ENCODE data around the gene GSK3B. TPM values are rescaled to one million over a fixed set of nuclear protein-coding genes. Genes with fewer than 3 reads are reported as not detected.

GSK3B gene
- polyA plus RNA-seq, 3 donors: 16.2 to 20.6 (median 20.5) TPM

DNA sequence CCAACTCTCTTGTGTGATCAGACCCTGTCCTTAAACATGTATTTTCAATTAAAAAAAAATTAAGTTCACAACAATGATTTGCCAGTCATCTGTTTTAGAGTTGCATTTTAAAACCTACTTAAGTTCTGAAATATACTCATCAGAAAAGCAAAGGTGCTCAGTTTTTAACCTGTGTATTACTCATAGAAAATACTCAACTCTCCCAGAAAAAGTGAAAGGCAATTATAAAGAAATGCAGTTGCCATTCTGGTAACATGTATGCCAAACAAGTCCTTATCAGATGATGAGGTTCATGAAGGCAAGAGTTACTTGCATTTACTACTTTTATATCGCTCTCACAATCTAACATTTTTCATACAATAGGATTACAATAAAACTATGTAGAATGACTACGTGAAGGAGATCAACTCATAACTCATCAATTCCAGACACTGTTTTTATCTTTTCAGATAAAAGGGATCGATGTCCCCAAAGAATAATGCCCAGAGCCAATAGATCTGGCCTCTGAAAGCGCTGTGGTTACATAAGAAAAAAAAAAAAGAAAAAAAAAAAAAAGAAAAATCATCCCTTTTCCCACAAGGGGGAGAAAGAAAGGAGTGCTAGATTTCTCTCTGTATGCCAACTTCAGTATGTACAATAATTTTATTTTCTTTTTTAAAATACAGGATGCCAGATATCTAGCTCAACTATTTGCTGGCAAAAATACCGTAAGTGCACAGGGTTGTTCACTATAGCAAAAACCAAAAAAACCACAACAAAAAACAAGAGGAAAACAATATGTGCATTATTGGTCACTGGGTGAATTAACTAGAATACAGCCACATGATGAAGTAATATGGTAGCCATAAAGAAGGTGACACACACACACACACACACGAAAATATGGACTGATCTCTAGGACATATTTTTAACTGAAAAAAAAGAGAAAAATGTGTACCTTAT, 175.0 kb downstream of the GSK3B start:
- peaks cover 17% of the 10 kb centered on the region for H4K20me1 ChIP-seq (ENCODE audit: insufficient read depth, low read length)
- H3K27ac ChIP-seq (ENCODE audit: low read depth in 1 of 2, low read length in 2 of 2): no peak overlapping the region
- peaks cover 3% of the 10 kb centered on the region for H3K79me2 ChIP-seq (ENCODE audit: insufficient read depth, low read length)
- H3K27ac Mint-ChIP-seq: no peak overlapping the region
- WGBS (ENCODE audit: insufficient coverage): no CpG with 5 or more reads among the region's 6 CpGs
- intact Hi-C loops (cut with micrococcal nuclease): no loop called here
- peaks cover 21 to 58% of the 10 kb centered on the region in 2 donors for H3K36me3 ChIP-seq (replicated peaks in 1 of 2; ENCODE audit: control insufficient read depth in 1 of 2, insufficient read depth in 2 of 2, low read length in 2 of 2)
- H3K9me3 ChIP-seq (replicated peaks in 1 of 2; ENCODE audit: control insufficient read depth in 1 of 2, insufficient read depth in 1 of 2, low read length in 2 of 2): no peaks in the 10 kb centered on the region
- no peak overlapping the region for H3K4me3 Mint-ChIP-seq
- no peaks in the 10 kb centered on the region for H3K27me3 Mint-ChIP-seq (ENCODE audit: low read depth in 3 of 3)
- TF ChIP-seq, protein P1, sequence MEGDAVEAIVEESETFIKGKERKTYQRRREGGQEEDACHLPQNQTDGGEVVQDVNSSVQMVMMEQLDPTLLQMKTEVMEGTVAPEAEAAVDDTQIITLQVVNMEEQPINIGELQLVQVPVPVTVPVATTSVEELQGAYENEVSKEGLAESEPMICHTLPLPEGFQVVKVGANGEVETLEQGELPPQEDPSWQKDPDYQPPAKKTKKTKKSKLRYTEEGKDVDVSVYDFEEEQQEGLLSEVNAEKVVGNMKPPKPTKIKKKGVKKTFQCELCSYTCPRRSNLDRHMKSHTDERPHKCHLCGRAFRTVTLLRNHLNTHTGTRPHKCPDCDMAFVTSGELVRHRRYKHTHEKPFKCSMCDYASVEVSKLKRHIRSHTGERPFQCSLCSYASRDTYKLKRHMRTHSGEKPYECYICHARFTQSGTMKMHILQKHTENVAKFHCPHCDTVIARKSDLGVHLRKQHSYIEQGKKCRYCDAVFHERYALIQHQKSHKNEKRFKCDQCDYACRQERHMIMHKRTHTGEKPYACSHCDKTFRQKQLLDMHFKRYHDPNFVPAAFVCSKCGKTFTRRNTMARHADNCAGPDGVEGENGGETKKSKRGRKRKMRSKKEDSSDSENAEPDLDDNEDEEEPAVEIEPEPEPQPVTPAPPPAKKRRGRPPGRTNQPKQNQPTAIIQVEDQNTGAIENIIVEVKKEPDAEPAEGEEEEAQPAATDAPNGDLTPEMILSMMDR (IDR thresholded peaks at IDR 0.05): no peak
- no peak overlapping the region for H3K4me2 ChIP-seq (replicated peaks; ENCODE audit: extremely low read depth, low read length, poor library complexity, severe bottlenecking)
- H3K4me1 Mint-ChIP-seq: no peaks in the 10 kb centered on the region
- peaks cover 0 to 3% (median 0%) of the 10 kb centered on the region in 7 donors for H3K9me3 Mint-ChIP-seq
- H3K36me3 Mint-ChIP-seq: peaks cover 34 to 40% of the 10 kb centered on the region in 2 donors
- no peak overlapping the region for H2AFZ ChIP-seq (ENCODE audit: insufficient read depth, low read depth, low read length, poor library complexity, severe bottlenecking)
- H3K4me1 ChIP-seq (ENCODE audit: control insufficient read depth in 1 of 2, insufficient read depth in 2 of 2, low read length in 2 of 2): no peaks in the 10 kb centered on the region
- no peak overlapping the region for H3K9ac ChIP-seq (ENCODE audit: insufficient read depth, low read length, poor library complexity, severe bottlenecking)
- DNase-seq: no peak
- no peaks in the 10 kb centered on the region for H3K27me3 ChIP-seq (ENCODE audit: control insufficient read depth in 2 of 2, insufficient read depth in 2 of 2, low read length in 2 of 2)
- no peak overlapping the region for H3K4me3 ChIP-seq (replicated peaks in 1 of 3; ENCODE audit: low read depth in 2 of 3, low read length in 3 of 3)

- Mint-ChIP-seq H3K9me3 (no peaks in the 10 kb centered on the region), H3K27me3 (ENCODE audit: low read depth in 3 of 3) (no peaks in the 10 kb centered on the region), H3K4me3 (no peak overlapping the region), H3K27ac (no peak overlapping the region), H3K36me3 (peaks cover 55 to 60% of the 10 kb centered on the region in 2 donors), H3K4me1 (no peaks in the 10 kb centered on the region)
- no peaks in the 10 kb centered on the region for H4K20me1 ChIP-seq (ENCODE audit: insufficient read depth, low read length)
- no peak overlapping the region for H3K27ac ChIP-seq (ENCODE audit: low read depth in 1 of 2, low read length in 2 of 2)
- H3K79me2 ChIP-seq (ENCODE audit: insufficient read depth, low read length): no peaks in the 10 kb centered on the region
- H3K4me1 ChIP-seq (ENCODE audit: control insufficient read depth in 1 of 2, insufficient read depth in 2 of 2, low read length in 2 of 2): no peaks in the 10 kb centered on the region
- H3K4me3 ChIP-seq (replicated peaks in 1 of 3; ENCODE audit: low read depth in 2 of 3, low read length in 3 of 3): no peak overlapping the region
- WGBS (ENCODE audit: insufficient coverage): no CpG with 5 or more reads among the region's 3 CpGs
- intact Hi-C loops (cut with micrococcal nuclease): no loop called here
- peaks cover 32 to 80% of the 10 kb centered on the region in 2 donors for H3K36me3 ChIP-seq (replicated peaks in 1 of 2; ENCODE audit: control insufficient read depth in 1 of 2, insufficient read depth in 2 of 2, low read length in 2 of 2)
- no peak overlapping the region for H3K4me2 ChIP-seq (replicated peaks; ENCODE audit: extremely low read depth, low read length, poor library complexity, severe bottlenecking)
- DNase-seq: no peak
- TF ChIP-seq, protein P1 (IDR thresholded peaks at IDR 0.05): no peak
- no peak overlapping the region for H2AFZ ChIP-seq (ENCODE audit: insufficient read depth, low read depth, low read length, poor library complexity, severe bottlenecking)
- H3K27me3 ChIP-seq (ENCODE audit: control insufficient read depth in 2 of 2, insufficient read depth in 2 of 2, low read length in 2 of 2): no peaks in the 10 kb centered on the region
- no peak overlapping the region for H3K9ac ChIP-seq (ENCODE audit: insufficient read depth, low read length, poor library complexity, severe bottlenecking)
- no peaks in the 10 kb centered on the region for H3K9me3 ChIP-seq (replicated peaks in 1 of 2; ENCODE audit: control insufficient read depth in 1 of 2, insufficient read depth in 1 of 2, low read length in 2 of 2)
These were observed 181.2 kb downstream of the GSK3B start for GRCh38 chr3:119913021-119913420.

All from CD14-positive monocyte (primary cell).